ENCODE measurements around the gene TATDN2. TPM values are rescaled to one million over a fixed set of nuclear protein-coding genes. Genes with fewer than 3 reads are reported as not detected.

TATDN2 gene
- total RNA-seq, 2 donors from 2014 or later, result 29.5 to 38.7 TPM

GRCh38 chr3:10322352-10322710 is 74.1 kb downstream of the TATDN2 start:
- H3K4me3 ChIP-seq, result no peak overlapping the region
- DNase-seq (ENCODE audit: low spot score) (no peak), ATAC-seq (ENCODE audit: insufficient number of reproducible peaks, low FRiP score, low read depth) (no peak)
- H3K9me3 ChIP-seq, result no peaks in the 10 kb centered on the region
- H3K27ac ChIP-seq, result no peak overlapping the region
- peaks cover 10 to 25% of the 10 kb centered on the region in 2 donors for H3K4me1 ChIP-seq (ENCODE audit: control insufficient read depth in 1 of 2, low read depth in 2 of 2)
- no peaks in the 10 kb centered on the region for H3K27me3 ChIP-seq (replicated peaks; ENCODE audit: insufficient read depth)
- peaks cover 7% of the 10 kb centered on the region for H3K36me3 ChIP-seq
- TF ChIP-seq, protein P1, sequence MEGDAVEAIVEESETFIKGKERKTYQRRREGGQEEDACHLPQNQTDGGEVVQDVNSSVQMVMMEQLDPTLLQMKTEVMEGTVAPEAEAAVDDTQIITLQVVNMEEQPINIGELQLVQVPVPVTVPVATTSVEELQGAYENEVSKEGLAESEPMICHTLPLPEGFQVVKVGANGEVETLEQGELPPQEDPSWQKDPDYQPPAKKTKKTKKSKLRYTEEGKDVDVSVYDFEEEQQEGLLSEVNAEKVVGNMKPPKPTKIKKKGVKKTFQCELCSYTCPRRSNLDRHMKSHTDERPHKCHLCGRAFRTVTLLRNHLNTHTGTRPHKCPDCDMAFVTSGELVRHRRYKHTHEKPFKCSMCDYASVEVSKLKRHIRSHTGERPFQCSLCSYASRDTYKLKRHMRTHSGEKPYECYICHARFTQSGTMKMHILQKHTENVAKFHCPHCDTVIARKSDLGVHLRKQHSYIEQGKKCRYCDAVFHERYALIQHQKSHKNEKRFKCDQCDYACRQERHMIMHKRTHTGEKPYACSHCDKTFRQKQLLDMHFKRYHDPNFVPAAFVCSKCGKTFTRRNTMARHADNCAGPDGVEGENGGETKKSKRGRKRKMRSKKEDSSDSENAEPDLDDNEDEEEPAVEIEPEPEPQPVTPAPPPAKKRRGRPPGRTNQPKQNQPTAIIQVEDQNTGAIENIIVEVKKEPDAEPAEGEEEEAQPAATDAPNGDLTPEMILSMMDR (IDR thresholded peaks at IDR 0.05), result no peak

GRCh38 chr3:10327592-10327991 is 79.3 kb downstream of the TATDN2 start:
- Histone ChIP-seq H3K27ac (no peak overlapping the region), H3K4me3 (no peak overlapping the region), H3K9me3 (no peaks in the 10 kb centered on the region), H3K4me1 (ENCODE audit: control insufficient read depth in 1 of 2, low read depth in 2 of 2) (no peaks in the 10 kb centered on the region), H3K36me3 (no peaks in the 10 kb centered on the region), H3K27me3 (replicated peaks; ENCODE audit: insufficient read depth) (no peaks in the 10 kb centered on the region)
- TF ChIP-seq, protein P1 (IDR thresholded peaks at IDR 0.05), result no peak
- ATAC-seq (ENCODE audit: insufficient number of reproducible peaks, low FRiP score, low read depth), result no peak
- DNase-seq (ENCODE audit: low spot score), result no peak

DNA sequence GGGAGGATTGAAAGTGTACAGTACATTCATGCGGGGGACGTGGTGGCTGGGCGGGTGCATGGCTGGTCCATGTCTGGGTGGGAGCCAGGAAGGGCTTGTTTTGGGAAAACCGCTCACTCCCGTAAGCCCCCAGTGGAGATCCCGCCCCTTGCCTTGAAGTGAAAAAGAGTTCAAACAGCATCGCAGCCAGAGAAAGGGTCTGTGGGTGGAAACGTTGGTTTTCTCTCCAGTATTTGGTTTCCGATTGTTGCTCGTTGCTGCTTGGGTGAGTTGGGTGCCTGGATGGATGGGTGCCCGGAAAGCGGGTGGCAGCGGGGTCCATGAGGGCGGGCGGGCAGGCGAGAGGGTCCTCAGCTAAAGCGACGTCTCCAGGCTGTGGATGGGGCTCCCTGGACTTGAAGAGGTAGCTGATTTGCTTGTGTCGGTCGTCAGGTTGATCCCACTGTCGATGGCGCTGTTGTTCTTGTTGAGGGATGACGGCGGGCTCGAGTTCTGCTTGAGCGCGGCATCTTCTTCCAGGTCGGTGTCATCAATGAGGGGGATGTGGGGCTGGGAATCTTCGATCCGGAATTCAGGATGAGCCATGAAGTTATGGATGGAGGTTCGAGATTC is 80.3 kb downstream of the TATDN2 start:
- no peak for ATAC-seq (ENCODE audit: insufficient number of reproducible peaks, low FRiP score, low read depth)
- Histone ChIP-seq H3K27ac (no peak overlapping the region), H3K4me1 (ENCODE audit: control insufficient read depth in 1 of 2, low read depth in 2 of 2) (no peaks in the 10 kb centered on the region), H3K9me3 (no peaks in the 10 kb centered on the region), H3K36me3 (no peaks in the 10 kb centered on the region), H3K4me3 (no peak overlapping the region), H3K27me3 (replicated peaks; ENCODE audit: insufficient read depth) (no peaks in the 10 kb centered on the region)
- DNase-seq (ENCODE audit: low spot score), result no peak
- TF ChIP-seq, protein P1 (IDR thresholded peaks at IDR 0.05), result no peak

DNA sequence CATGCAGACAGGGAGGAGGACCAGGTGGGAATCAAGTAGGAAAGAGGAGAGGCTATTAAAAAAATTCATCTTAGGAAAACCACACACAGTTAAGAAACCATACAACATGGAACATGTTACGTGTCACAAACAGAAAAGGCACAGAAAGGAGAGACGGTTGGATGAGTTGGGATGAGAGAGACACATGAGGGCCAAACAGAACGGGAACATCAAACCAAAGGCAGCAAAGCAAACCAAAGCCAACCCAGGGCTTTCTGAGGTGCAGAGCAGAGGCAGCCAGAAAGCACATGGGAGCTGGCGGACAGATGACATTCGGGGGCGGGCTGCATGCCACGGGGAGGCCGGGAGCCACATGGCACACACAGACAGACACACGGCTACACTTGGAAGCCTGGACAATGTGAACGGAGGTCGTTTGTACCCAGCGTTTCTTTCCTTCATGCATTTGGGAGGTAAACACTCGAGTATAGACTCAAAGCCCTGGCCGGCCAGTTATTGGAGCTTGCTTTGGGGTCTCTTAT is 81.3 kb downstream of the TATDN2 start:
- no peaks in the 10 kb centered on the region for H3K36me3 ChIP-seq
- no peak for ATAC-seq (ENCODE audit: insufficient number of reproducible peaks, low FRiP score, low read depth)
- H3K9me3 ChIP-seq, result no peaks in the 10 kb centered on the region
- no peaks in the 10 kb centered on the region for H3K4me1 ChIP-seq (ENCODE audit: control insufficient read depth in 1 of 2, low read depth in 2 of 2)
- no peak for DNase-seq (ENCODE audit: low spot score)
- TF ChIP-seq, protein P1 (IDR thresholded peaks at IDR 0.05), result no peak
- no peak overlapping the region for H3K27ac ChIP-seq
- H3K4me3 ChIP-seq, result no peak overlapping the region
- no peaks in the 10 kb centered on the region for H3K27me3 ChIP-seq (replicated peaks; ENCODE audit: insufficient read depth)

- Histone ChIP-seq H3K36me3 (no peaks in the 10 kb centered on the region), H3K9me3 (no peaks in the 10 kb centered on the region), H3K27me3 (replicated peaks; ENCODE audit: insufficient read depth) (no peaks in the 10 kb centered on the region), H3K4me3 (no peak overlapping the region), H3K4me1 (ENCODE audit: control insufficient read depth in 1 of 2, low read depth in 2 of 2) (no peaks in the 10 kb centered on the region), H3K27ac (no peak overlapping the region)
- no peak for DNase-seq (ENCODE audit: low spot score)
- no peak for ATAC-seq (ENCODE audit: insufficient number of reproducible peaks, low FRiP score, low read depth)
- TF ChIP-seq, protein P1 (IDR thresholded peaks at IDR 0.05), result no peak
Observed at GRCh38 chr3:10330319-10330718, 82.1 kb downstream of the TATDN2 start.

Other genes with a start within 250 kb of the TATDN2 start
- 1 to 10 TPM; 1.3 to 9.9 TPM for gene FANCD2, start 222.0 kb upstream of the TATDN2 start, total RNA-seq
- not detected for gene FANCD2OS, start 140.2 kb upstream of the TATDN2 start, total RNA-seq
- gene BRK1, start 132.8 kb upstream of the TATDN2 start, total RNA-seq, result 100 to 1,000 TPM in 1 of 2 donors, 10 to 100 TPM in 1; 55.0 to 126 TPM
- 10 to 100 TPM; 25.9 to 43.7 TPM for gene VHL, start 106.7 kb upstream of the TATDN2 start, total RNA-seq
- 10 to 100 TPM in 1 of 2 donors, 1 to 10 TPM in 1; 5.7 to 13.8 TPM for gene IRAK2, start 83.5 kb upstream of the TATDN2 start, total RNA-seq
- 1 to 10 TPM in 1 of 2 donors, under 1 TPM in 1; 0.54 to 3.0 TPM for gene GHRL, start 44.5 kb downstream of the TATDN2 start, total RNA-seq
- gene SEC13, start 72.7 kb downstream of the TATDN2 start, total RNA-seq, result 100 to 1,000 TPM; 107 to 123 TPM

Measured in thoracic aorta (tissue), 2 donors.